Ovary (tissue), 9 donors: ENCODE data around the gene CD300H. TPM values are rescaled to one million over a fixed set of nuclear protein-coding genes. Genes with fewer than 3 reads are reported as not detected.

Experiments used
- DNase-seq, 5 donors: peaks; one replicate each; pipeline ENCODE4 v3.0.0-alpha.2; 2019 to 2020
- H3K27ac ChIP-seq, 2 donors: fragments of 200-600 bp; one replicate each; pipeline versions ENCODE4 v1.5.1 to v1.8.0; 2019 to 2022
- H3K27me3 ChIP-seq: fragments of 200-600 bp; one replicate; pipeline ENCODE4 v1.8.0; 2022
- H3K36me3 ChIP-seq: fragments of 200-600 bp; sonication (generic); one replicate; pipeline ENCODE4 v1.5.1; 2019
- H3K4me1 ChIP-seq: one replicate; pipeline ENCODE4 v1.8.1; 2013; ENCODE audit warnings: mild to moderate bottlenecking, moderate library complexity; ENCODE audit not compliant: insufficient read depth
- H3K4me3 ChIP-seq: fragments of 200-600 bp; sonication (generic); one replicate; pipeline ENCODE4 v1.5.1; 2017
- H3K9me3 ChIP-seq, 2 donors: fragments of 200-600 bp in 1 of 2; sonication (generic) in 1 of 2; one replicate each; pipeline versions ENCODE4 v1.5.1 to v1.8.1; 2013 to 2019; ENCODE audit warnings: mild to moderate bottlenecking in 1 of 2, moderate library complexity in 1 of 2
- EP300 ChIP-seq: sonication (generic); formaldehyde crosslinking; IDR thresholded peaks from one replicate; pipeline ENCODE4 v1.6.1; 2017; ENCODE audit warnings: antibody characterized with exemption
- POLR2A ChIP-seq: fragments of 450-650 bp; IDR thresholded peaks from one replicate; pipeline ENCODE4 v1.6.1; 2017; ENCODE audit warnings: antibody characterized with exemption, mild to moderate bottlenecking, moderate library complexity
- WGBS, 3 donors: extraction: QIAGEN DNeasy Blood & Tissue Kit in 1 of 3; methylation state at CpG; one replicate each; pipeline versions ENCODE4 v1.1.5 to v1.1.7; 2013 to 2017; 5-methylcytosine and 5-hydroxymethylcytosine counted together
- intact Hi-C, 4 donors: fragments of 100-400 bp; cut with DNase I; formaldehyde crosslinking; loops; one replicate each; pipeline versions ENCODE4 v1.11.0 to v1.15.1; 2022 to 2023
- polyA plus RNA-seq, 2 donors: library from polyadenylated mRNA; stranded (reverse); fragments of 200-250 nt in 1 of 2; fragments of 350-450 nt in 1 of 2; fragmentation: Illumina TruSeq in 1 of 2; extraction: RNeasy Lipid Tissue Mini Kit (QIAGEN cat#74804) in 1 of 2; gene quantifications; one replicate each; pipeline ENCODE4 v1.2.3, GENCODE V29; 2013 to 2014
- total RNA-seq, 7 donors: library from RNA; depleted of rRNA in 2 of 7; stranded (reverse); fragments of >200 nt in 2 of 7; fragmentation: NEBNext Ultra II Directional in 3 of 7; extraction: Animal tissue kit (Norgen Biotek cat#: 25700) in 3 of 7; gene quantifications; one replicate each; pipeline versions ENCODE4 v1.1.0 to v1.2.4, GENCODE V29; 2016 to 2023
- TF ChIP-seq, protein P1 (sequence below), 3 donors: fragments of 450-650 bp in 2 of 3; fragments of 200-600 bp in 1 of 3; IDR thresholded peaks; one replicate each; pipeline versions ENCODE4 v1.5.1 to v1.8.0; 2016 to 2022; ENCODE audit warnings: antibody characterized with exemption in 3 of 3, mild to moderate bottlenecking in 1 of 3
- donor health status: DM: no; HTN: no; CAD: no; lungs with moderate emphysema.
- donor health status: DM: no; HTN: no; CAD: no.
- donor health status: Bipolar disorder and iron deficiency.
- donor health status: DM: yes; HTN: yes; CAD: no.
- donor health status: DM: no; HTN: no; CAD: no.
- donor health status: DM: yes; HTN: yes; CAD: no.

Gene CD300H
- total and polyA plus RNA-seq, 9 donors = not detected

DNA sequence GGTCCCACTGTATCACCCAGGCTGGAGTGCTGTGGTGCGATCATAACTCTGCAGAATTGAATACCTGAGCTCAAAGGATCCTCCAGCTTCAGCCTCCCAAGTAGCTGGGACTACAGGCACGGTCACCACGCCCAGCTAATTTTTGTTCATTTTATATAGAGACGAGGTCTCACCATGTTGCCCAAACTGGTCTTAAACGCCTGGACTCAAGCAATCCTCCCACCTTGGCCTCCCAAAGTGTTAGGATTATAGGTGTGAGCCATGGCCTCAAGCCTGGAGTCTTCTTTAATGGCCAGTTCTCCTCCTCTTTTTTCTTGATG, 36.5 kb downstream of the CD300H start:
- no peaks in the 10 kb centered on the region for H3K4me1 ChIP-seq
- H3K4me3 ChIP-seq = no peak overlapping the region
- H3K27me3 ChIP-seq = no peaks in the 10 kb centered on the region
- TF ChIP-seq POLR2A (no peak), EP300 (no peak)
- TF ChIP-seq, protein P1, sequence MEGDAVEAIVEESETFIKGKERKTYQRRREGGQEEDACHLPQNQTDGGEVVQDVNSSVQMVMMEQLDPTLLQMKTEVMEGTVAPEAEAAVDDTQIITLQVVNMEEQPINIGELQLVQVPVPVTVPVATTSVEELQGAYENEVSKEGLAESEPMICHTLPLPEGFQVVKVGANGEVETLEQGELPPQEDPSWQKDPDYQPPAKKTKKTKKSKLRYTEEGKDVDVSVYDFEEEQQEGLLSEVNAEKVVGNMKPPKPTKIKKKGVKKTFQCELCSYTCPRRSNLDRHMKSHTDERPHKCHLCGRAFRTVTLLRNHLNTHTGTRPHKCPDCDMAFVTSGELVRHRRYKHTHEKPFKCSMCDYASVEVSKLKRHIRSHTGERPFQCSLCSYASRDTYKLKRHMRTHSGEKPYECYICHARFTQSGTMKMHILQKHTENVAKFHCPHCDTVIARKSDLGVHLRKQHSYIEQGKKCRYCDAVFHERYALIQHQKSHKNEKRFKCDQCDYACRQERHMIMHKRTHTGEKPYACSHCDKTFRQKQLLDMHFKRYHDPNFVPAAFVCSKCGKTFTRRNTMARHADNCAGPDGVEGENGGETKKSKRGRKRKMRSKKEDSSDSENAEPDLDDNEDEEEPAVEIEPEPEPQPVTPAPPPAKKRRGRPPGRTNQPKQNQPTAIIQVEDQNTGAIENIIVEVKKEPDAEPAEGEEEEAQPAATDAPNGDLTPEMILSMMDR (IDR thresholded peaks at IDR 0.05) = no peak
- no peaks in the 10 kb centered on the region for H3K36me3 ChIP-seq
- H3K9me3 ChIP-seq = no peaks in the 10 kb centered on the region
- H3K27ac ChIP-seq = no peak overlapping the region
- intact Hi-C loops = no loop called here
- no peak for DNase-seq
- WGBS, 3 donors = 67 to 80% (median 74%) methylated on average over 5 of the region's 5 CpGs

DNA sequence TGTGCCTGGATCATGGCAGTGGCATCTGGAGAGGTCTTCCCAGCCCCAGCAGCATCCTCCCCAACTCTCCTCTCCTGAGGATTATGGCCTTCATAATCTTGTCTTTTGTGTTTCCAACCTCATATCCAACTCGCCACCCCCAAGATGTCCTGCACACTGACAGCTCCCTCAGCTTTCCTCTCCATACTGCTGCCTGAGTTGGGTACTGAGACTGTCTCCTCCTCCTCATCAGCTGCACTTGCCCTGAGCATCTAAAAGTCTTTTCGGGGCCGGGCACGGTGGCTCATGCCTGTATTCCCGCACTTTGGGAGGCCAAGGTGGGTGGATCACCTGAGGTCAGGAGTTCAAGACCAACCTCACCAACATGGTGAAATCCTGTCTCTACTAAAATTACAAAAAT, 38.1 kb downstream of the CD300H start:
- H3K27me3 ChIP-seq = no peaks in the 10 kb centered on the region
- H3K9me3 ChIP-seq = no peaks in the 10 kb centered on the region
- H3K27ac ChIP-seq = no peak overlapping the region
- no peak overlapping the region for H3K4me3 ChIP-seq
- no peak for DNase-seq
- H3K4me1 ChIP-seq = no peaks in the 10 kb centered on the region
- H3K36me3 ChIP-seq = no peaks in the 10 kb centered on the region
- WGBS, 3 donors = 77 to 83% (median 78%) methylated on average over 5 of the region's 5 CpGs
- TF ChIP-seq EP300 = no peak
- TF ChIP-seq POLR2A = no peak
- TF ChIP-seq, protein P1 (IDR thresholded peaks at IDR 0.05) = no peak
- intact Hi-C loops = no loop called here

DNA sequence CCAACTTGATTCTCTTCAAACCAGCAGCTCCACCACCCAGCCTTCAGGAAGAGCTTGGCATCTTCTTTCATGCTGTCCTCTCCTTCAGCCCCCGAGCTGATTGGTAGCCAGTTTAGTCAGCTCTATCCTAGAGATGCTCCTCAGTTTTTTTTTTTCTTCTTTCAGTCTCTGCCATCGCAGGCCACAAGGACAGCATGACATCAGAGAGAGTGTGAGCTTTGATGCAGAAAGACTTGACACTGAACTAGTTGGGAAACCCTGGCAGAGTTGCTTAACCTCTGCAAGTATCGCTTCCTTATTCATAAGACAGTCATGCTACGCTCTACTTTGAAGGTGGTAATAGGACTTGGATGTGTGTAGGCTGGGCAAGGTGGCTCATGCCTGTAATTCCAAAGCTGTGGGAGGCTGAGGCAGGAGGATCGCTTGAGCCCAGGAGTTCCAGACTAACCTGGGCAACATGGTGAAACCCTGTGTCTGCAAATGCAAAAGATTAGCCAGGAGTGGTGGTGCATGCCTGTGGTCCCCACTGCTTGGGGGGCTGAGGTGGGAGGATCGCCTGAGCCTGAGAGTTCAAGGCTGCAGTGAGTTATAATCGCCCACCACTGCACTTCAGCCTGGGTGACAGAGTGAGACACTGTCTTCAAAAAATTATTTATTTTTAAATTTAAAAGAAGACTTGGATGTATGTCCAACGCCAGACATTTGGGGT, 38.7 kb downstream of the CD300H start:
- Histone ChIP-seq H3K4me1 (no peaks in the 10 kb centered on the region), H3K4me3 (no peak overlapping the region), H3K36me3 (no peaks in the 10 kb centered on the region), H3K27me3 (no peaks in the 10 kb centered on the region), H3K27ac (no peak overlapping the region), H3K9me3 (no peaks in the 10 kb centered on the region)
- intact Hi-C loops = no loop called here
- TF ChIP-seq EP300 = no peak
- TF ChIP-seq, protein P1 (IDR thresholded peaks at IDR 0.05) = no peak
- 72 to 81% (median 76%) methylated on average over 8 of the region's 8 CpGs for WGBS, 3 donors
- peak in 1 of 5 donors; percentile 6 for DNase-seq

DNA sequence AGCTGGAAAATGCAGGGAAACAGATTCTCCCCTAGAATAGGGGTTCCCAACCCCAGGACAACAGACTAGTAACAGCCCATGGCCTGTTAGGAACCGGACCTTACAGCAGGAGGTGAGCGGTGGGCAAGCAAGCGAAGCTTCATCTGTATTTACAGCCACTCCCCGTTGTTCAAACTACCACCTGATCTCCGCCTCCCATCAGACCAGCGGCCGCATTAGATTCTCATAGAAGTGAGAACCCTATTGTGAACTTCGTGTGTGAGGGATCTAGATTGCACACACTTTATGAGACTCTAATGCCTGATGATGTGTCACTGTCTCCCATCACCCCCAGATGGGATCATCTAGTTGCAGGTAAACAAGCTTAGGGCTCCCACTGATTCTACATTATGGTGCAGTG, 39.6 kb downstream of the CD300H start:
- Histone ChIP-seq H3K4me1 (no peaks in the 10 kb centered on the region), H3K27ac (no peak overlapping the region), H3K9me3 (no peaks in the 10 kb centered on the region), H3K4me3 (no peak overlapping the region), H3K36me3 (no peaks in the 10 kb centered on the region), H3K27me3 (no peaks in the 10 kb centered on the region)
- DNase-seq = no peak
- TF ChIP-seq, protein P1 (IDR thresholded peaks at IDR 0.05) = no peak
- TF ChIP-seq POLR2A = no peak
- TF ChIP-seq EP300 = no peak
- 85 to 91% (median 89%) methylated on average over 8 of the region's 8 CpGs for WGBS, 3 donors
- intact Hi-C loops = no loop called here
